ENCODE results near the gene BACH2.

- no peak for TF ChIP-seq CTCF (IDR thresholded peaks at IDR 0.05)
- no peak for TF ChIP-seq POLR2A (IDR thresholded peaks at IDR 0.05)
Observed at GRCh38 chr6:89928604-89929003, 368.0 kb downstream of the BACH2 start.
